GM10266 (cell line): ENCODE measurements around the gene MYO9A.
"Not testable (repeated sequence)": the region's sequence is repeated elsewhere in the genome, so short reads cannot be mapped to it uniquely, and the experiment has no call there.

Experiments used
- DNase-seq: peaks from one replicate; pipeline ENCODE4 v3.0.0; 2012; ENCODE audit errors: extremely low spot score
- CTCF ChIP-seq: IDR thresholded peaks from 2 replicates; pipeline ENCODE4 v1.5.1; 2012; ENCODE audit warnings: mild to moderate bottlenecking, low read depth; ENCODE audit not compliant: control insufficient read depth, insufficient read depth; ENCODE audit errors: missing control alignments

The MYO9A gene

DNA sequence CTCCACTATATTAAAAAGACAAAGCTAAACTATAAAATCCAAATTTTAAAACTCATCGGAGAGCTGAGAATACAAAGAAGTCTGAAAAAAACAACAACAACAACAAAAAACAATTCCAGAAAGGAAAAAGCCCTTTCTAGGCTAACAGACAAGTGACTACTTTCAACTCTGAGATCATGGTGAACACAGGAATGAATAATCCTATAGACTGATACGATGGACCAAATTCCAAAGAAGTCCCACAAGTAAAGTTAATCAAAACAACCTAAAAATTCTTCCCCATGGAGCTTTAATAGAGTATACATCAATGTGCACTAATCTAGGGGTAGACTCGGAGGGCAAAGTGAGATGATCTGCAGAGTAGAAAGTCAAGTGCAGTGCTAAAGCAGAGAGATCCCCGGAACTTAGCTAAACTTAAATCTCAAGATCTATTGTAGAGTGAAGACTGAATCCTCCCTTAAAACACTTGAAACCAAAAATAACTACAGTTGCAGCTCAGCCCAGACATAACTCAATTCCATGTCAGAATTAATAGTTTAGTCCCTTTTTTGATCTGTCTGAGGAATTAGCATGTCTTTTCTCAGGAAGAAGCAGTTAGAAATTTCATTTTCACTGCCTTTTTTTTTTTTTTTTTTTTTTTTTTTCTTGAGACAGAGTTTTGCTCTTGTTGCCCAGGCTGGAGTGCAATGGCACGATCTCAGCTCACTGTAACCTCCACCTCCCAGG, 43.5 kb downstream of the MYO9A start:
- no peak for TF ChIP-seq CTCF
- no peak for DNase-seq

DNA sequence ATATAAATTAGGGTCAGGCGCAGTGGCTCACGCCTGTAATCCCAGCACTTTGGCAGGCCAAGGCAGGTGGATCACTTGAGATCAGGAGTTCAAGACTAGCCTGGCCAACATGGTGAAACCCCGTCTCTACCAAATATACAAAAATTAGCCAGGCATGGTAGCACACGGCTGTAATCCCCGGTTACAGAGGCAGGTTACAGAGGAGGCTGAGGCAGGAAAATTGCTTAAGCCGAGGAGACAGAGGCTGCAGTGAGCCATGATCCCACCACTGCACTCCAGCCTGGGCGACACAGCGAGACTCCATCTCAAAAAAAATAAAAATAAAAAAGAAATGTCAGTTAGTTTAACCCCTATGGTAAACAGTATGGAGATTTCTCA, 46.5 kb downstream of the MYO9A start:
- not testable (repeated sequence) for DNase-seq

GRCh38 chr15:72070817-72071447, 47.0 kb downstream of the MYO9A start:
- DNase-seq = no peak
- no peak for TF ChIP-seq CTCF

- no peak for TF ChIP-seq CTCF
- no peak for DNase-seq
These were observed 49.1 kb downstream of the MYO9A start for GRCh38 chr15:72068856-72069255.

DNA sequence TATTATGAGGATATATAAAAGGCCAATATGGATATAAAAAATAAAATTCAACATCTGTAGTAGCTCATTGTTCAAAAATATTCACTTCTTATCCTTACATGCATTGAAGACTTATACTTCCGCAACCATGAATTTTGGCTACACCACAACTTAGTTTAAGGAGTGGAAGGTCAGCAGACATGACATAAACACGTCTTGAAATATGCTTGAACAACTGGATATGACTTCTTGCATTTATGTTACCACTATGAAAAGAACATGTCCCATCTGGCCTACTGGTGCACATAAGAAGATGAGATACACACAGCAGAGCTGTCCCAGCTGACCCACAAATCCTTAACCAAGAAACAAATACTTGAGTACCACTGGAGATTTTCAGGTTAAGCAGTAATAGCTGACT, 52.1 kb downstream of the MYO9A start:
- no peak for DNase-seq
- TF ChIP-seq CTCF = no peak

DNA sequence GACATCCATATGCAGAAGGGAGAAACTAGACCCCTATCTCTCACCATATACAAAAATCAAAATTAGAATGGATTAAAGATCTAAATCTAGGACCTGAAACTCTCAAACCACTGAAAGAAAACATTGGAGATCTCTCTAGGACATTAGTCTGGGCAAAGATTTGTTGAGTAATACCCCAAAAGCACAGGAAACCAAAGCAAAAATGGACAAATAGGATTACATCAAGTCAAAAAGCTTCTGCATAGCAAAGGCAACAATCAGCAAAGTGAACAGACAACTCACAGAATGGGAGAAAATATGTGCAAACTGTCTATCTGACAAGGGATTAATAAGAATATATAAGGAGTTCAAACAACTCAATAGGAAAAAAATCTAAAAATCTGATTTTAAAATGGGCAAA, 54.8 kb downstream of the MYO9A start:
- no peak for TF ChIP-seq CTCF
- no peak for DNase-seq

DNA sequence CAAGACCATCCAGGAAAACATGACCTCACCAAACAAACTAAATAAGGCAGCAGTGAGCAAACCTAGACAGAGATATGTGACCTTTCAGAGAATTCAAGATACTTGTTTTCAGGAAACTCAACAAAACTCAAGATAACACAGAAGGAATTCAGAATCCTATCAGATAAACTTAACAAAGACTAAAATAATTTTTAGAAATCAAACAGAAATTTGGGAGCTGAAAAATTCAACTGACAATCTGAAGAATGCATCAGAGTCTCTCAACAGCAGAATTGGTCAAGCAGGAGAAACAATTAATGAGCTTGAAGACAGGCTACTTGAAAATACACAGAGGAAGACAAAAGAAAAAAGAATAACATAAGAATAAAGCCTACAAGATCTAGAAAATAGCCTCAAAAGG, 55.6 kb downstream of the MYO9A start:
- no peak for TF ChIP-seq CTCF

More for the DNA sequence above, 55.6 kb downstream of the MYO9A start:
- no peak for DNase-seq
